Measurements from ENCODE around the gene PEF1.

PEF1 gene

GRCh38 chr1:31662463-31662862, 17.8 kb upstream of the PEF1 start:
- TF ChIP-seq CTCF (IDR thresholded peaks at IDR 0.05; ENCODE audit: borderline replicate concordance, insufficient read depth, low read depth, low read length), result no peak
- no peak overlapping the region for H3K4me3 ChIP-seq (ENCODE audit: low read depth, low read length)

GRCh38 chr1:31661856-31662255, 17.2 kb upstream of the PEF1 start:
- no peak for TF ChIP-seq CTCF (IDR thresholded peaks at IDR 0.05; ENCODE audit: borderline replicate concordance, insufficient read depth, low read depth, low read length)
- no peak overlapping the region for H3K4me3 ChIP-seq (ENCODE audit: low read depth, low read length)

DNA sequence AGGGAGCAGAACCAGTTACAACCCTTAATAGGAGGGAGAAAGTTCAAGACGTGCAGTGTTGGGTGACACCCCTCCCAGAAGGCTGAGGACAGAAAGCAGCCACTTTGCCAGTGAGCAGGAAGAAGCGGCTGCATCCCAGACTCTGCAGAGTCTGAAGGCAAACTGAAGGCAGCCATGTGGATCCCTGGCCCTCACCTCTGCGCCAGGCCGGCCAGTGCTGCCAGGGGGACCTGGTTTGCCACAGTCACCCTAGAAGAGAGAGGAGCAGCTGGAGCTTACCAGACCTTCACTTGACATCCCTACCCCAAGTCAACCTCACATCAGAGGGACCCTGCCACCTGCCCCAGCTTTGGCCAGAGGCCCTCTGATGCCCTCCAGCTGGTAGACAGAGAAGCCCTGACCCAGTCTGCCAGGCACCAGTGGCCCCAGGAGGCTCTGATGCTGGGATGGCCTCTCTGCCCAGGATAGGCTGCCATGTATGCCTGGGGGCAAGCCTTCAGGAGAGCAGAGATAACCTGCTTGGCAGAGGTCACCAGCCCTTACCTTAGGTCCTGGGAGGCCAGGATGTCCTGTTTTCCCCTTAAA, 16.3 kb upstream of the PEF1 start:
- TF ChIP-seq CTCF (IDR thresholded peaks at IDR 0.05; ENCODE audit: borderline replicate concordance, insufficient read depth, low read depth, low read length), result no peak
- no peak overlapping the region for H3K4me3 ChIP-seq (ENCODE audit: low read depth, low read length)

GRCh38 chr1:31659889-31660288, 15.2 kb upstream of the PEF1 start:
- H3K4me3 ChIP-seq (ENCODE audit: low read depth, low read length), result no peak overlapping the region
- TF ChIP-seq CTCF (IDR thresholded peaks at IDR 0.05; ENCODE audit: borderline replicate concordance, insufficient read depth, low read depth, low read length), result no peak

- no peak for TF ChIP-seq CTCF (IDR thresholded peaks at IDR 0.05; ENCODE audit: borderline replicate concordance, insufficient read depth, low read depth, low read length)
- H3K4me3 ChIP-seq (ENCODE audit: low read depth, low read length), result no peak overlapping the region
These were observed 14.0 kb upstream of the PEF1 start for GRCh38 chr1:31658721-31659120.

GRCh38 chr1:31657972-31658510, 13.4 kb upstream of the PEF1 start:
- no peak for TF ChIP-seq CTCF (IDR thresholded peaks at IDR 0.05; ENCODE audit: borderline replicate concordance, insufficient read depth, low read depth, low read length)
- no peak overlapping the region for H3K4me3 ChIP-seq (ENCODE audit: low read depth, low read length)

- no peak for TF ChIP-seq CTCF (IDR thresholded peaks at IDR 0.05; ENCODE audit: borderline replicate concordance, insufficient read depth, low read depth, low read length)
- H3K4me3 ChIP-seq (ENCODE audit: low read depth, low read length), result no peak overlapping the region
These were observed 12.5 kb upstream of the PEF1 start for GRCh38 chr1:31657020-31657804.

All from GM12875 (cell line).